Spleen (tissue), 11 donors: ENCODE data around the gene POLD3. TPM values are rescaled to one million over a fixed set of nuclear protein-coding genes. Genes with fewer than 3 reads are reported as not detected.

ENCODE experiments used
- DNase-seq: peaks from one replicate; pipeline ENCODE4 v3.0.0-alpha.2; 2020
- H3K27ac ChIP-seq, 8 donors: fragments of 200-600 bp; sonication (generic) in 7 of 8; 1 replicate in 4 of 8; 2 replicates in 4 of 8; pipeline versions ENCODE4 v1.5.0 to v1.8.0; 2016 to 2021; ENCODE audit warnings: inconsistent platforms in 4 of 8, mild to moderate bottlenecking in 4 of 8, moderate library complexity in 1 of 8
- H3K27me3 ChIP-seq, 7 donors: fragments of 200-600 bp; sonication (generic) in 6 of 7; replicated peaks in 1 of 7; 1 replicate in 4 of 7; 2 replicates in 3 of 7; pipeline versions ENCODE4 v1.5.0 to v1.8.0; 2016 to 2021; ENCODE audit warnings: inconsistent platforms in 3 of 7, mild to moderate bottlenecking in 1 of 7
- H3K36me3 ChIP-seq, 6 donors: fragments of 200-600 bp; sonication (generic) in 5 of 6; 1 replicate in 4 of 6; 2 replicates in 2 of 6; pipeline versions ENCODE4 v1.5.0 to v1.8.0; 2016 to 2021; ENCODE audit warnings: inconsistent platforms in 2 of 6
- H3K4me1 ChIP-seq, 6 donors: fragments of 200-600 bp; sonication (generic) in 5 of 6; 1 replicate in 3 of 6; 2 replicates in 3 of 6; pipeline versions ENCODE4 v1.5.0 to v1.8.0; 2016 to 2021; ENCODE audit warnings: inconsistent platforms in 3 of 6
- H3K4me3 ChIP-seq, 8 donors: fragments of 200-600 bp; sonication (generic) in 7 of 8; 1 replicate in 4 of 8; 2 replicates in 4 of 8; pipeline versions ENCODE4 v1.5.0 to v1.8.0; 2016 to 2021; ENCODE audit warnings: inconsistent platforms in 4 of 8, mild to moderate bottlenecking in 4 of 8, moderate library complexity in 2 of 8
- H3K9me3 ChIP-seq, 8 donors: fragments of 200-600 bp; sonication (generic) in 7 of 8; 1 replicate in 4 of 8; 2 replicates in 4 of 8; pipeline versions ENCODE4 v1.5.0 to v1.8.0; 2016 to 2021; ENCODE audit warnings: inconsistent platforms in 4 of 8
- CTCF ChIP-seq, 11 experiments: fragments of 200-600 bp in 7 of 11; fragments of 450-650 bp in 4 of 11; sonication (generic) in 4 of 11; IDR thresholded peaks in 8 of 11; conservative IDR thresholded peaks in 3 of 11; 1 replicate in 7 of 11; 2 replicates in 4 of 11; pipeline versions ENCODE4 v1.4.0 to v1.8.0; 2016 to 2021; ENCODE audit warnings: antibody characterized with exemption in 11 of 11, inconsistent platforms in 4 of 11, mild to moderate bottlenecking in 1 of 11
- POLR2A ChIP-seq, 3 donors: fragments of 450-650 bp; IDR thresholded peaks; one replicate each; pipeline ENCODE4 v1.5.1; 2017; ENCODE audit warnings: antibody characterized with exemption in 3 of 3, mild to moderate bottlenecking in 1 of 3
- POLR2AphosphoS5 ChIP-seq, 3 donors: sonication (generic); formaldehyde crosslinking; IDR thresholded peaks; one replicate each; pipeline ENCODE4 v1.5.1; 2017; ENCODE audit warnings: antibody characterized with exemption in 3 of 3
- WGBS, 5 donors: extraction: QIAGEN DNeasy Blood & Tissue Kit in 3 of 5; methylation state at CpG; one replicate each; pipeline versions ENCODE4 v1.1.5 to v1.1.7; 2013 to 2018; 5-methylcytosine and 5-hydroxymethylcytosine counted together
- intact Hi-C: fragments of 100-400 bp; cut with DNase I; formaldehyde crosslinking; loops from one replicate; pipeline ENCODE4 v1.15.0; 2023; ENCODE audit warnings: low total_unique reads
- polyA plus RNA-seq, 3 donors: library from polyadenylated mRNA; stranded (reverse); fragments of 200-250 nt; gene quantifications; one replicate each; pipeline ENCODE4 v1.2.1, GENCODE V29; 2013
- total RNA-seq, 7 donors: library from RNA; depleted of rRNA in 3 of 7; stranded (reverse); fragments of >200 nt in 3 of 7; fragmentation: NEBNext Ultra II Directional in 4 of 7; extraction: Animal tissue kit (Norgen Biotek cat#: 25700) in 4 of 7; gene quantifications; one replicate each; pipeline versions ENCODE4 v1.1.0 to v1.2.1, GENCODE V29; 2016 to 2021
- donor health status: healthy with polysubstance abuse.
- donor health status: DM: no; HTN: no; CAD: no; lungs with moderate emphysema.
- donor health status: DM: no; HTN: no; CAD: no.
- donor health status: Bipolar disorder and iron deficiency.
- donor health status: healthy.
- donor health status: DM: no; HTN: no; CAD: no.
- donor health status: DM: yes; HTN: yes; CAD: no.

The POLD3 gene
- total and polyA plus RNA-seq, 10 donors: 5.0 to 23.1 (median 16.6) TPM

- Histone ChIP-seq H3K27ac (no peak overlapping the region), H3K4me1 (peaks cover 0 to 19% (median 6%) of the 10 kb centered on the region in 6 donors), H3K9me3 (no peaks in the 10 kb centered on the region), H3K27me3 (peaks cover 0 to 25% (median 7%) of the 10 kb centered on the region in 7 donors), H3K36me3 (no peaks in the 10 kb centered on the region), H3K4me3 (no peak overlapping the region)
- 83 to 94% (median 85%) methylated on average over 10 to 12 of the region's 12 CpGs for WGBS, 5 donors
- TF ChIP-seq POLR2A (IDR thresholded peaks at IDR 0.05): no peak
- TF ChIP-seq CTCF (IDR thresholded peaks at IDR 0.05 in 8 of 11, conservative IDR thresholded peaks at IDR 0.05 in 3 of 11): no peak
- TF ChIP-seq POLR2AphosphoS5 (IDR thresholded peaks at IDR 0.05): no peak
- peak; percentile 71 for DNase-seq
- intact Hi-C loops: no loop called here
Measured at GRCh38 chr11:74681686-74682651, 89.6 kb downstream of the POLD3 start.

- WGBS, 5 donors: 81 to 94% (median 89%) methylated on average over 14 of the region's 14 CpGs
- peak; percentile 37 for DNase-seq
- peak overlapping the region in 6 of 8 donors; percentile 21 to 58 (median 26) for H3K4me3 ChIP-seq
- H3K27ac ChIP-seq: no peak overlapping the region
- TF ChIP-seq CTCF (IDR thresholded peaks at IDR 0.05 in 8 of 11, conservative IDR thresholded peaks at IDR 0.05 in 3 of 11) (no peak), POLR2A (IDR thresholded peaks at IDR 0.05) (no peak), POLR2AphosphoS5 (IDR thresholded peaks at IDR 0.05) (no peak)
- no peaks in the 10 kb centered on the region for H3K9me3 ChIP-seq
- no peaks in the 10 kb centered on the region for H3K36me3 ChIP-seq
- peaks cover 0 to 22% (median 6%) of the 10 kb centered on the region in 6 donors for H3K4me1 ChIP-seq
- intact Hi-C loops: no loop called here
- H3K27me3 ChIP-seq: peaks cover 0 to 25% (median 7%) of the 10 kb centered on the region in 7 donors
Measured at GRCh38 chr11:74682731-74683278, 90.4 kb downstream of the POLD3 start.

- Histone ChIP-seq H3K4me1 (peaks cover 0 to 28% (median 6%) of the 10 kb centered on the region in 6 donors), H3K4me3 (peak overlapping the region in 7 of 8 donors; percentile 5 to 58 (median 25)), H3K27ac (no peak overlapping the region), H3K36me3 (no peaks in the 10 kb centered on the region), H3K9me3 (no peaks in the 10 kb centered on the region), H3K27me3 (peaks cover 0 to 25% (median 7%) of the 10 kb centered on the region in 7 donors)
- WGBS, 5 donors: 5 to 18% (median 6%) methylated on average over 7 to 59 of the region's 59 CpGs
- TF ChIP-seq POLR2A (IDR thresholded peaks at IDR 0.05) (no peak), CTCF (IDR thresholded peaks at IDR 0.05 in 8 of 11, conservative IDR thresholded peaks at IDR 0.05 in 3 of 11) (peak in 8 of 11 experiments; percentile 19 to 57 (median 38))
- DNase-seq: peak; percentile 69
- intact Hi-C loops: no loop called here
Measured at GRCh38 chr11:74683279-74683871, 91.0 kb downstream of the POLD3 start.
